22Rv1 (cell line): ENCODE data around the gene NAT10.

Source experiments
- H3K27ac ChIP-seq: fragments of 450-650 bp; 2 replicates; pipeline ENCODE4 v1.5.1; 2017
- CTCF ChIP-seq: fragments of 450-650 bp; IDR thresholded peaks from 2 replicates; pipeline ENCODE4 v1.5.1; 2017; ENCODE audit warnings: mild to moderate bottlenecking
- ZFX ChIP-seq: fragments of 450-650 bp; IDR thresholded peaks from 2 replicates; pipeline ENCODE4 v1.6.1; 2017; ENCODE audit warnings: antibody characterized with exemption, borderline replicate concordance

The NAT10 gene

GRCh38 chr11:34157163-34157562, 51.7 kb downstream of the NAT10 start:
- no peak for TF ChIP-seq ZFX
- no peak for TF ChIP-seq CTCF

GRCh38 chr11:34158661-34159060, 53.2 kb downstream of the NAT10 start:
- H3K27ac ChIP-seq = no peak overlapping the region
- TF ChIP-seq ZFX = no peak
- TF ChIP-seq CTCF = no peak

More at GRCh38 chr11:34157163-34157562, 51.7 kb downstream of the NAT10 start:
- no peak overlapping the region for H3K27ac ChIP-seq

- no peak overlapping the region for H3K27ac ChIP-seq
- TF ChIP-seq CTCF (no peak), ZFX (no peak)
Measured at GRCh38 chr11:34160049-34160721, 54.8 kb downstream of the NAT10 start.

- TF ChIP-seq CTCF (no peak), ZFX (no peak)
- H3K27ac ChIP-seq = no peak overlapping the region
Measured at GRCh38 chr11:34160791-34161190, 55.4 kb downstream of the NAT10 start.

- TF ChIP-seq ZFX (no peak), CTCF (no peak)
- no peak overlapping the region for H3K27ac ChIP-seq
Measured at GRCh38 chr11:34161361-34161760, 55.9 kb downstream of the NAT10 start.

- TF ChIP-seq ZFX (no peak), CTCF (no peak)
- no peak overlapping the region for H3K27ac ChIP-seq
Measured at GRCh38 chr11:34161812-34162492, 56.5 kb downstream of the NAT10 start.

GRCh38 chr11:34162493-34162820, 57.0 kb downstream of the NAT10 start:
- no peak overlapping the region for H3K27ac ChIP-seq
- TF ChIP-seq CTCF (no peak), ZFX (no peak)
